SIG-M5 treated with dmso at 0.1 percent for 504 hours (cell line): ENCODE results near the gene SLC44A3.

Source experiments
- DNase-seq: peaks from one replicate; lab custom pipeline; 2025; ENCODE audit not compliant: unreplicated experiment; lab: John Stamatoyannopoulos, UW

The SLC44A3 gene

GRCh38 chr1:94799206-94799605, 21.0 kb upstream of the SLC44A3 start:
- DNase-seq: no peak

DNA sequence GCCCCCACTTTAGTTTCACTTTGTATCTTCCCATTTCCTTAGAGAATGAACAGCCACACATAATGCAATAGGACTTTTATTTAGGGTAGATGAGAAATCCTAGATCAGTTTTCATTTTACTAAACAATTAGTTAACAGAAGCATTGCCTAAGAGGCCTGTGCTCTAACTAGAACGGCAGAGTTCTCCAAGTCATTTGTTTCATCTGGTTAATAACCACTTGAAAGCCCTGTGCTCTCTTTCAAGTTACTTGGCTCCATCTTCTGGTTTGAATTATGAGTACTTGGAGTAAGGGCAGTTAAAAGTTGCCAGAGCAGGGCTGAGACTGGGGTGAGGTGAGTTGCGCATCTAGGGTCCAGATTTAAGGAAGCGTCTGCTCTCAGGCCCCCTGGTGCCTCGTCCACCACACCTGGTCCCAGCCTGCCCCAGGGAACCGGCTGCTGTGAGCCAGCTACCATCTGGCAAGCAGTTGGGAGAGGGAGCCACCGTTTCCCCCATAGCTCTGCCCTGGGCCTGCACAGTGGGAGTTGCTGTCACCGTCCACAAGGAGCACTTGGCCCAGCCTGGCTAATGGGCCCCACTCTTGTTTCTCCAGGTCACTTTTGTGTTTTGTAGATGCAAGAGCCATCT, 18.1 kb upstream of the SLC44A3 start:
- peak; percentile 81 for DNase-seq

- DNase-seq: no peak
Observed at GRCh38 chr1:94803106-94803505, 17.1 kb upstream of the SLC44A3 start.

DNA sequence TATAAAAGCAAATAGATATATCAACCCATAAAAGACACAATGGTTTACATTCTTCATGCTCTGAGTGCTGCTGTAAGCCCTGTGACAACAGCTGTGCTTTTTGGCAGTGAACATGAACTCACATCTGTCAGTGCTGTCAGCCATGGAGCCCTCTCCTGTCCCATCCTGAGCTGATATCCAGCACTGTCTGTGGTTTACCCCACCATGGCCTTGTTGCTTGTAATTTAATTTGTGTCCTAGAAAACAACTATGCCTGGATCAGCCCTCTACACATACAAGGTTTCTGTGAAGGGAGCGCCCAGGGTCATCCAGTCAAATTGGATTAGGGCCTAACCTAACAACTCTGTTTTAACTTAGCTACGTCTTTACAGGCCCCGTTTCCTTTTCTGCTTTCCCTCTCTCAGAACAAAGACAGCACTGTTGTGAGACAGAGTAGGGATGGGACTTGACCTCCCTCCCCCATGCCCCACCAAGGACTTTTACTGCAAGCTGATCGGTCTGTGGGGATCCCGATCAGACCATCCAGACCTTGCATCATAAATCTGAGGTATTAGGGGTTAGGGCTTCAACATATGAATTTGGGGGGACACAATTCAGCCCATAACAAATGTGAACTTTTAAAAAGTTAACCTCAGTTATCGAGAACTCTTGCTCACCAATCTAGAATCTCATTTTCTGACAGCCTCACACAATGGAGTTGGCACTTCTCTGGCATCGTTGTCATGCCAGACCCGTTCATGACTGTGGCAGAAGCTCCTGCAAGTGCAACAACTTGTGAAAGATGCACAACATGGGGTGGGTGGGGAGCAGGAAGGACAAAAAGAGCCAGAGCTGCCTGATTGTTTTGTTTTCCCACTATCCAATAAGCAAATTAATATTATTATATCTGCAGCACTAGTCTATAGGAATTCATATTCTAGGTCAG, 16.4 kb upstream of the SLC44A3 start:
- no peak for DNase-seq

- no peak for DNase-seq
Observed at GRCh38 chr1:94804442-94804837, 15.7 kb upstream of the SLC44A3 start.

DNA sequence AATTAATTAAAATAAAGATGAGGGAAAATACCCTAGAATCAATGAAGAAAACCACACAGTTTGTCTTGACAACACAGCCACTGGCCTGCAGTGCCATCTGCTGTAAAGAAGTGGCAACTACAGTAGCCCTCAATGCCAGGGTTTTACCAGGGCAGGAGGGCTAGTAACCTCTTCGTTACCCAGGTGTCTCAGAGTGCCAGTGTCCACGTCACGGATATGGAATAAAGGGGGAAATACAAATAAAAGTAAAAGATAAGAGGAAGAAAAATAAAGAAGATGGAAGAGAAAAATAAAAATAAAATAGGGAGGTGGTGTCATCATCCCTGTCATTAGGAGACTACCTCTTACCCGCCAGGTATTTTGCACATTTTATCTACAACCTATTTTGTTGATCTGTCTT, 14.2 kb upstream of the SLC44A3 start:
- peak; percentile 53 for DNase-seq

DNA sequence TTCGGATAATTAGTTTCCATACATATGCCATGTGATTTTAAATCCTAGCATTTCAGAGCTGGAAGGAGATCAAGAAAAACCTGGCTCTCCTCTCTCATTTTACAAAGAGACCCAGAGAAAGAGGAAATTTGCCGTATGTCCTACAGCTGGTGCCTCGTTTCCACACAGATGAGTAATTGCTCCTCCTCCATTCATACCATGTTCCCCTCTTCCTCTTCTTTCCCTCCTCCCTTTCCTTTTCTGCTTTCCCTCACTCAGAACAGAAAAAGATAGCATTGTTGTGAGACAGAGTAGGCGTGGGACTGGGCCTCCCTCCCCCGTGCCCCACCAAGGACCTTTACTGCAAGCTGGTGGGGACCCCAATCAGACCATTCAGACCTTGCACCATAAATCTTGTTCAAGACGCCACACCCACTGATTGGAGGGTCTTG, 13.7 kb upstream of the SLC44A3 start:
- peak; percentile 58 for DNase-seq

DNA sequence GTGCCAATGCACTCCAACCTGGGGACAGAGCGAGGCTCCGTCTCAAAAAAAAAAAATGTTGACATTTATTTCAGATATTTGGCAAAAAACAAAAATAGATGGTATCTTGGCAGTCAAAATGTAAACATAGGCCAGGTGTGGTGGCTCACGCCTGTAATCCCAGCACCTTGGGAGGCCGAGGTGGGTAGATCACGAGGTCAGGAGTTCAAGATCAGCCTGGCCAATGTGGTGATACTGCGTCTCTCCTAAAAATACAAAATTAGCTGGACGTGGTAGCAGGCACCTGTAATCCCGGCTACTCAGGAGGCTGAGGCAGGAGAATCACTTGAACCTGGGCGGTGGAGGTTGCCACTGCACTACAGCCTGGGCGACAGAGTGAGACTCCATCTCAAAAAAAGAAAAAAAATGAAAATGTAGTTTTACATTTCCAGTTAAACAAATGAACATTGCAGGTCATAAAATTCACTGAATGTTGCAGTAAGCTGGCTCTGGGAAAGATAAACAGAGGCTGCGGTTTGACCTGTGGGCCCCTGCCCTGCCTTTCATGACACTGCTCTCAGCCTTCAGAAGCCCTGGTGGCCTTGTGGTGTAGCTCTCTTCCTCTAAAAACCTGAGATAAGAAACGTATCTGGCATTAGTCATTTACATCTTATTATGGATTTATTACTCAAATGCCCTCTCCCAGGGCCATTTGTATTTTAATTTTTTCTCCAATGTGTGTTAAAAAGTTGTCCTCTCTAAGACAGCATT, 12.2 kb upstream of the SLC44A3 start:
- no peak for DNase-seq

GRCh38 chr1:94808669-94809068, 11.5 kb upstream of the SLC44A3 start:
- no peak for DNase-seq

DNA sequence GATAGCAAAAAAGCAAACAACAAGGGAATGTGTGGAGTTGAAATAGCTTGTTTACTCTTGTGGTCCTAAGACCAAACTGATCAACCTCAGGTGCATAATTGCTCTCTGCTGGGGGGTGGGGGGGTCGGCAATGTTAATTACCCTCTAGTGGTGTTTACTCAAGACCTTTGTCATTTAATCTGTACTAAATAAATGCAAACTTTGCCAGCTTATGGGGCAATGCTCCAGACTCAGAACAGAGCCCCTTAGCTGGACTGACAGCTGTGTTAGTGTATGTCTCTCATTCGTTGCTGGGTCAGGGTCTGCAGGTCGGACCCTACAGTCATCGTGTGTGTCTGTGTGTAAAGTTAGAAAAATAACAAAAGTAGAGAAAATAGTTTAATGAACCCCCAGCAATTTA, 7.2 kb upstream of the SLC44A3 start:
- no peak for DNase-seq

DNA sequence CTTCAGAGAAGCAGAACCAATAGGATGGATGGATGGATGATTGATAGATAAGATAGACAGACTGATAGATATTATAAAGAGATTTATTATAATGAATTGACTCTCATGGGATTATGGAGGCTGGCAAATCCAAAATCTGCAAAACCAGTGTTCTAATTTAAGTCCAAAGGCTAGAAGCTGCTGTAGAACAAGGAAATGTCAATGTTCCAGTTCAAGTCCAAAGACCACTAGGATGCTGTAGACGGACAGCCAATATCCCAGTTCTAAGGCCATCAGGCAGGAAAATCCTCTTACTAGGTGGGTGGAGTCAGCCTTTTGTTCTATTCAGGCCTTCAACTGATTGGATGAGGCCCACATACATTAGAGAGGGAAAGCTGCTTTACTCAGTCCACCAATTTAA, 4.1 kb upstream of the SLC44A3 start:
- no peak for DNase-seq

DNA sequence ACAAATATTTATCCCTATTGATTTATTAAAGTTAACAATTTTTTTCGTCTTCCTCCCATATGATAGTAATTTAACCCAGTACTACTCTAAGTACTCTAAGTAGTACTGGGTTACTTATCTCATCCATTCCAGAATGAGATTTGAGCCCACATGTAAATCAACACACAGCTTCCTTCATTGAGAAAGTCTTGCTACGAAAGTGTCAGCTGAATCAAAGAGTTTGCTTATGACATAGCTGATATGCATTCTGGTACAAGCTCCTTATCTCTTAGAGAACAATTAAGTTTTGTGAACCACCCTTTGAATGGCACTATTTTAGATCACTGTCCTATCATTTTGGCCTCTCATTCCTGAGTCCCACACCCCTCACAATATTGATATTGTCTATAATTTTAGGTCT, 2.4 kb upstream of the SLC44A3 start:
- DNase-seq: no peak

GRCh38 chr1:94819238-94819944, 766 bp upstream of the SLC44A3 start:
- no peak for DNase-seq

DNA sequence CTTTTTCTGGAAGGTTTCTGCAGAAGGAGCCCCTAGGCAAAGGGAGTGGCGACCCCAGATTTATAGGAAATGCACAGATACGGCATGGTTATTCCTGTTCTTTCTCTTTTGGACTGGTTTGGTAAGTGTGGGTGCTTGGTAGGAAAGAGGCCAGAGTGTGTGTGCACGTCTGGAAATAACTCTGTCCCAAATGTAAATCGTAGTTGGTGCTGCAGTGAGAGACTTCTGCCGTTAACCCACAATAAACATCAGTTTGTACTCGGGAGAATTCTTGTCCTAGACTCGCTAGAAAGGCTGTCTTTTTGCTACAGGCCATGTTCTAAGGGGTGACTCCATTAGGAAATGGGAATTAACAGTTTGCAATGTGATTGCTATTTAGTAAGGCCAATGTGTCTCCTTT, 779 bp downstream of the SLC44A3 start:
- DNase-seq: no peak

DNA sequence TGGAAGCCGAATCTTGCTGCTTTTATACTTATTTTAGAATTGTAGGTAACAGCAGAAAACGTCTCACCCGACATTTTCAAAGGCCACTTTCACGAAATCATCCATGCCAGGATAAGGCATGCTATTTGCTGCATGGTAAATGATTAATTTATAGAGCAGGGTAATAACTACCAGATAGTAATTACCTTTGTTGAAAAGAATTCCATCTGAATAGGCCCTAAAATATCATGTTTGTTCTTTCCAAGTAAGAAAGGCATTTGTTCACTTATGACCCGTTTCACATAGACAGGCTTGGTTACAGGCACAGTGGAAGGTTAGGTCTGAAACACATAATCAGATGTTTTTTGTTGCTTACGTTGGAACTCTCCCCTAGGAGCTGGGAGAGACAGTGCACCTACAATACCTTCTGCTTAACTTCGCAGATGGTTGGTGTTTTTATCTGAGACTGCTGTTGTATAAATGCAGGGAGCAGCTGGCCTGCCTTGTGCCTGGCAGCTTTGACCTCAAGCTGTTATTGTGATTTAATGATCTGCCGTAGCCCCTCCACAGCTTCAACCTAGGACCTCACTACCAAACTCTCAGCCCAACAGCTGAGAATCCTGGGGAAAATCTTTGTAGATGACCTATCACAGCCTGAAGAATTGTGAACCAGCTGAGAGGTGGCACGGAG, 1.6 kb downstream of the SLC44A3 start:
- no peak for DNase-seq

GRCh38 chr1:94823116-94823515, 3.0 kb downstream of the SLC44A3 start:
- DNase-seq: no peak

GRCh38 chr1:94825936-94826335, 5.8 kb downstream of the SLC44A3 start:
- no peak for DNase-seq

DNA sequence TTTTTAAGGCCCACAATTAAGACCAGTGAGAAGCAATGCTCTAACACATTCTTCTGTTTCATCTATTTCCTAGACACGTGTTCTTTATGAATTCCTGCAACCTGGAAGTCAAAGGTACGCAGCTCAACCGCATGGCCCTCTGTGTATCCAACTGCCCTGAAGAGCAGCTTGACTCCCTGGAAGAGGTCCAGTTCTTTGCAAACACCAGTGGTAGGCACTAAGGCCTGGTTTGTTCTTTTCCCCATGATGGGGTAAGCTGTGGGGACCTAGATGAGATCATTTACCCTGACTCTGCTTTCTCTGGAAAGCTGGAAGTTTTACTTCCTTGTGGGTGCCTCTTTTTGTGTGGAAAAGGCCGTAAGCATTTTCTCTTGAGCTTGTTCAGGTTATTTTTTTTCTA, 7.3 kb downstream of the SLC44A3 start:
- DNase-seq: no peak

DNA sequence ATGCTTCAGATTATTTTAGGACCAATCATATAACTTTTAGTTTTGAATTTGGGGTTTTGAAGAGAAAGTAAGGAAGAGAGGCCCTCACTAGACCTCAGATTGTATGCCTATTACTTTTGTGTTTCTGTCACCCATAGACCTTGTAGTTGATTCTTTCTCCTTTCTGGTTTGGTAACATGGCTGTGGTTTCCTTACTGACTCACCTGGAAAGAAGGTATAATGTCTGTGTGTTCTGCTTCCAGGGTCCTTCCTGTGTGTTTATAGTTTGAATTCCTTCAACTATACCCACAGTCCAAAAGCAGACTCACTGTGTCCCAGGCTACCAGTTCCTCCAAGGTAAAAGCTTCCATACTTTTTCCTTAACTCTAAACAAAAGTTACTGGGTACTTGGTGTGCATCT, 8.1 kb downstream of the SLC44A3 start:
- no peak for DNase-seq

GRCh38 chr1:94831641-94832040, 11.5 kb downstream of the SLC44A3 start:
- DNase-seq: peak; percentile 71

DNA sequence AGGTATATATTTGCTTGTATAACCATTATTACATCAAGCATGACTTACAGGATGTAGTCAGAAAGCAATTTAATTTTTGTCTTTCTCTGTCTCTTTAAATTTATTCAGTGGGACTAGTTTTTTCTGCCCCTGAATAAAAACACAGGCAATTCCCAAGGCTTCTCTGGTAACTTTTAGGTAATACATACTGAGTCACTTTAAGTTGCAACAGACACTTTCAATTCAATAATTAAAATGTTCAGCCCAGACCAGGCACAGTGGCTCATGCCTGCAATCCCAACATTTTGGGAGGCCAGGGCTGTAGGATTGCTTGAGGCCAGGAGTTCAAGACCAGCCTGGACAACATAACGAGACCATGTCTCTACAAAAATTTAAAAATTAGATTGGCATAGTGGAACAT, 12.3 kb downstream of the SLC44A3 start:
- no peak for DNase-seq
